Lower lobe of right lung (tissue), 2 donors: Measurements from ENCODE around the gene GPATCH2L. TPM values are rescaled to one million over a fixed set of nuclear protein-coding genes. Genes with fewer than 3 reads are reported as not detected.

ENCODE experiments used
- ATAC-seq, 2 donors: fragments of 200-7000 bp; cut with Tn5 transposase; one replicate each; pipeline ENCODE4 v1.9.1; 2020 to 2022; ENCODE audit warnings: mild to moderate bottlenecking in 2 of 2, moderate library complexity in 2 of 2
- DNase-seq: peaks from one replicate; pipeline ENCODE4 v3.0.0-alpha.2; 2020
- H3K27ac ChIP-seq: fragments of 200-600 bp; one replicate; pipeline ENCODE4 v1.8.0; 2022
- H3K27me3 ChIP-seq: fragments of 200-600 bp; one replicate; pipeline ENCODE4 v1.8.0; 2022; ENCODE audit warnings: low read depth
- H3K36me3 ChIP-seq: fragments of 200-600 bp; one replicate; pipeline ENCODE4 v1.8.0; 2022; ENCODE audit warnings: mild to moderate bottlenecking
- H3K4me1 ChIP-seq: fragments of 200-600 bp; one replicate; pipeline ENCODE4 v1.8.0; 2022
- H3K4me3 ChIP-seq: fragments of 200-600 bp; one replicate; pipeline ENCODE4 v1.8.0; 2022; ENCODE audit warnings: mild to moderate bottlenecking
- H3K9me3 ChIP-seq: fragments of 200-600 bp; one replicate; pipeline ENCODE4 v1.8.0; 2022
- CTCF ChIP-seq: fragments of 200-600 bp; IDR thresholded peaks from one replicate; pipeline ENCODE4 v1.8.0; 2022; ENCODE audit warnings: antibody characterized with exemption, mild to moderate bottlenecking
- intact Hi-C: fragments of 100-400 bp; cut with DNase I; formaldehyde crosslinking; loops from one replicate; pipeline ENCODE4 v1.11.0; 2022
- total RNA-seq: library from RNA; stranded (reverse); fragmentation: NEBNext Ultra II Directional; extraction: Animal tissue kit (Norgen Biotek cat#: 25700); gene quantifications from one replicate; pipeline ENCODE4 v1.2.1, GENCODE V29; 2021
- donor health status: DM: no; HTN: yes; CAD: no; lungs with severe emphysema.

GPATCH2L gene
- total RNA-seq, 1 donor from 2014 or later: 50.5 TPM

GRCh38 chr14:76250302-76250701 is 98.6 kb downstream of the GPATCH2L start:
- Histone ChIP-seq H3K4me1 (no peaks in the 10 kb centered on the region), H3K27me3 (no peaks in the 10 kb centered on the region), H3K27ac (no peak overlapping the region), H3K36me3 (no peaks in the 10 kb centered on the region), H3K4me3 (no peak overlapping the region), H3K9me3 (no peaks in the 10 kb centered on the region)
- DNase-seq (no peak), ATAC-seq (no peak)
- intact Hi-C loops: no loop called here
- TF ChIP-seq CTCF: no peak

GRCh38 chr14:76252471-76252870 is 100.7 kb downstream of the GPATCH2L start:
- H3K4me3 ChIP-seq: no peak overlapping the region
- no peak for TF ChIP-seq CTCF
- ATAC-seq: no peak
- no peaks in the 10 kb centered on the region for H3K4me1 ChIP-seq
- H3K27me3 ChIP-seq: no peaks in the 10 kb centered on the region
- no peaks in the 10 kb centered on the region for H3K36me3 ChIP-seq
- DNase-seq: no peak
- H3K27ac ChIP-seq: no peak overlapping the region
- H3K9me3 ChIP-seq: no peaks in the 10 kb centered on the region
- intact Hi-C loops: no loop called here

- Histone ChIP-seq H3K4me1 (no peaks in the 10 kb centered on the region), H3K9me3 (no peaks in the 10 kb centered on the region), H3K4me3 (no peak overlapping the region), H3K36me3 (no peaks in the 10 kb centered on the region), H3K27me3 (no peaks in the 10 kb centered on the region), H3K27ac (no peak overlapping the region)
- intact Hi-C loops: no loop called here
- no peak for ATAC-seq
- TF ChIP-seq CTCF: no peak
- no peak for DNase-seq
Measured at GRCh38 chr14:76253111-76253510, 101.4 kb downstream of the GPATCH2L start.

- no peak for DNase-seq
- H3K9me3 ChIP-seq: no peaks in the 10 kb centered on the region
- no peak for TF ChIP-seq CTCF
- no peak for ATAC-seq
- no peak overlapping the region for H3K27ac ChIP-seq
- H3K27me3 ChIP-seq: no peaks in the 10 kb centered on the region
- H3K4me1 ChIP-seq: no peaks in the 10 kb centered on the region
- intact Hi-C loops: no loop called here
- no peaks in the 10 kb centered on the region for H3K36me3 ChIP-seq
- no peak overlapping the region for H3K4me3 ChIP-seq
Measured at GRCh38 chr14:76256545-76256944, 104.8 kb downstream of the GPATCH2L start.

GRCh38 chr14:76257111-76257803 is 105.5 kb downstream of the GPATCH2L start:
- no peaks in the 10 kb centered on the region for H3K4me1 ChIP-seq
- no peak overlapping the region for H3K27ac ChIP-seq
- TF ChIP-seq CTCF: no peak
- intact Hi-C loops: no loop called here
- ATAC-seq (no peak), DNase-seq (no peak)
- H3K9me3 ChIP-seq: no peaks in the 10 kb centered on the region
- H3K27me3 ChIP-seq: no peaks in the 10 kb centered on the region
- H3K36me3 ChIP-seq: no peaks in the 10 kb centered on the region
- no peak overlapping the region for H3K4me3 ChIP-seq
